H54 (cell line): ENCODE measurements around the gene PDE4D.
A peak's percentile ranks its signal among the peaks of the same experiment; 100 is the strongest.

Experiments used
- DNase-seq: peaks from one replicate; pipeline ENCODE4 v3.0.0; 2011; ENCODE audit warnings: low spot score, mixed read lengths; ENCODE audit not compliant: insufficient read length
- FAIRE-seq: peaks from 3 replicates; lab custom pipeline; 2011; peaks lifted over from hg19 to GRCh38; lab: Jason Lieb, UNC
- POLR2A ChIP-seq: IDR thresholded peaks from 2 replicates; pipeline ENCODE4 v1.6.1; 2011; ENCODE audit warnings: low read depth, mild to moderate bottlenecking, low read length

Gene PDE4D

GRCh38 chr5:59040804-59041201 is 852.7 kb downstream of the PDE4D start:
- TF ChIP-seq POLR2A, result no peak
- no peak for FAIRE-seq
- no peak for DNase-seq

- FAIRE-seq (no peak), DNase-seq (no peak)
- TF ChIP-seq POLR2A, result no peak
These were observed 853.3 kb downstream of the PDE4D start for GRCh38 chr5:59040024-59040803.

GRCh38 chr5:59039296-59040023 is 854.1 kb downstream of the PDE4D start:
- no peak for FAIRE-seq
- DNase-seq, result peak; percentile 56
- peak; percentile 2; the same call in 1 of the 2 replicates for TF ChIP-seq POLR2A

- DNase-seq (no peak), FAIRE-seq (no peak)
These were observed 854.7 kb downstream of the PDE4D start for GRCh38 chr5:59038798-59039295.

GRCh38 chr5:59037941-59038797 is 855.4 kb downstream of the PDE4D start:
- FAIRE-seq (peak; percentile 6), DNase-seq (no peak)
- no peak for TF ChIP-seq POLR2A

More at GRCh38 chr5:59038798-59039295, 854.7 kb downstream of the PDE4D start:
- TF ChIP-seq POLR2A, result no peak

- no peak for TF ChIP-seq POLR2A
- FAIRE-seq, result no peak
These were observed 856.1 kb downstream of the PDE4D start for GRCh38 chr5:59037453-59037852.

GRCh38 chr5:59037041-59037440 is 856.5 kb downstream of the PDE4D start:
- no peak for TF ChIP-seq POLR2A
- FAIRE-seq (no peak), DNase-seq (no peak)

More at GRCh38 chr5:59037453-59037852, 856.1 kb downstream of the PDE4D start:
- DNase-seq, result no peak

- FAIRE-seq (peak; percentile 98), DNase-seq (no peak)
- no peak for TF ChIP-seq POLR2A
These were observed 857.1 kb downstream of the PDE4D start for GRCh38 chr5:59036274-59036961.

GRCh38 chr5:59035681-59036080 is 857.8 kb downstream of the PDE4D start:
- no peak for DNase-seq
- no peak for FAIRE-seq
- TF ChIP-seq POLR2A, result no peak

GRCh38 chr5:59034498-59035186 is 858.9 kb downstream of the PDE4D start:
- DNase-seq (no peak), FAIRE-seq (peak; percentile 78)
- TF ChIP-seq POLR2A, result no peak

- FAIRE-seq, result no peak
These were observed 866.2 kb downstream of the PDE4D start for GRCh38 chr5:59027145-59027907.

GRCh38 chr5:59025734-59026133 is 867.8 kb downstream of the PDE4D start:
- no peak for TF ChIP-seq POLR2A
- no peak for FAIRE-seq
- DNase-seq, result no peak

More at GRCh38 chr5:59027145-59027907, 866.2 kb downstream of the PDE4D start:
- TF ChIP-seq POLR2A, result no peak
- no peak for DNase-seq
